Activated naive CD4-positive, alpha-beta T cell treated with anti-CD3 and anti-CD28 coated beads, Interleukin-2, amount 10 ng/mL, durations not matched to agents 7 days and 5 days (primary cell): ENCODE data around the gene ACP6.
A peak's percentile ranks its signal among the peaks of the same experiment; 100 is the strongest.
"Not testable (repeated sequence)": the region's sequence is repeated elsewhere in the genome, so short reads cannot be mapped to it uniquely, and the experiment has no call there.

Source experiments
- CTCF ChIA-PET: fragments of 350-600 bp; sonication (Branson Sonifier 250); formaldehyde crosslinking; loops from one replicate; lab custom pipeline; 2021; ENCODE audit warnings: antibody characterized with exemption; lab: Charles Lee
- DNase-seq: peaks from one replicate; pipeline ENCODE4 v3.0.0-alpha.2; 2020
- H3K27ac Mint-ChIP-seq: one replicate; pipeline ENCODE4 v1.8.0; 2021; ENCODE audit warnings: mild to moderate bottlenecking, moderate library complexity, mixed read lengths
- H3K27me3 Mint-ChIP-seq: one replicate; pipeline ENCODE4 v1.8.0; 2021; ENCODE audit warnings: mild to moderate bottlenecking, mixed read lengths
- H3K36me3 Mint-ChIP-seq: one replicate; pipeline ENCODE4 v1.8.0; 2021; ENCODE audit warnings: mixed read lengths
- H3K4me1 Mint-ChIP-seq: one replicate; pipeline ENCODE4 v1.8.0; 2021; ENCODE audit warnings: mixed read lengths
- H3K4me3 Mint-ChIP-seq: one replicate; pipeline ENCODE4 v1.8.0; 2021; ENCODE audit warnings: mild to moderate bottlenecking, moderate library complexity, mixed read lengths
- H3K9me3 Mint-ChIP-seq: one replicate; pipeline ENCODE4 v1.8.0; 2021; ENCODE audit warnings: mixed read lengths

Gene ACP6

GRCh38 chr1:147670319-147671001 lies at the start of gene ACP6:
TSS of gene ACP6 (minus strand) at chr1:147670524. CDS start at chr1:147670048, 476 bp downstream.
- H3K4me3 Mint-ChIP-seq: peak within 1 kb of the TSS; percentile 95
- peak within 1 kb of the TSS; percentile 89 for H3K27ac Mint-ChIP-seq
- CTCF ChIA-PET: interaction anchor here (1.0 to 1.1 kb wide), 2 partner anchors 16 to 27 kb away, joined by 3 to 4 read pairs; no protein-coding TSS in a partner anchor
- H3K4me1 Mint-ChIP-seq: peaks cover 22% of the 10 kb centered on the region
- peaks cover 2% of the 10 kb centered on the region for H3K36me3 Mint-ChIP-seq
- H3K9me3 Mint-ChIP-seq: no peaks in the 10 kb centered on the region
- peak; percentile 96 for DNase-seq
- H3K27me3 Mint-ChIP-seq: peaks cover 25% of the 10 kb centered on the region

GRCh38 chr1:147719711-147720225 lies 49.4 kb upstream of the ACP6 start:
- Mint-ChIP-seq H3K4me1 (peaks cover 13% of the 10 kb centered on the region), H3K36me3 (no peaks in the 10 kb centered on the region), H3K27ac (no peak overlapping the region), H3K9me3 (peaks cover 6% of the 10 kb centered on the region), H3K27me3 (peaks cover 28% of the 10 kb centered on the region), H3K4me3 (no peak overlapping the region)
- CTCF ChIA-PET: no interaction called here
- no peak for DNase-seq

DNA sequence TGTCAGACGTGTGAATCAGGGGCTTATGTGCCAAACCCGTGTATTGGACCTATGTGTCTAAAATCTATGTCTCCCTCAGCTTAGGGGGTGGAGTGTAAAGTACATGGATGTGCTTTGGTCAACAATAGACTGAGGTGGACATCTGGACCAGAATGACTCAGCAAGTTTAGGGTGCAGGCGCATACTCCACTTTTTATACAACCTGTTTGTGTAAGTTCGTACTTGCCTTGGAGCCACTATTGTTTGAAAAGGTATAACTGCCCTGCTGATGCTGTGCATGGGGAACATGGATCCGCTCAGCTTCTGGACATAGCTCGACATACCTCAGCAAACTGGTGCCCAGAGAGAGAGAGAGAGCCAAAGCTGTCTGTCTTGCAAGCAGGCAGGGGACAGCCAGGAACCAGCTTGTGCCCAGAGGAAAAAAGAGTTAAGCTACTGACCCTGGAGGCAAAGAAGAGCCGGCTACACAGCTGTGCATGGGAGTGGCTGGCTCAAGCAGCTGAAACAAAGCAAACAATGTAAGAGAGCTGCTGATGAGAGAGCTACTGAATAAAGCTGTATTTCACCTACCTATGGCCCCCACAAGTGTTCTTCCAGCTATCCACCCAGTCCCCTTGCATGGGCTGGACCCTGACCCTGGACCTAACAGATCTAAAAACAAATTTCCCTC lies 48.8 kb upstream of the ACP6 start:
- H3K4me1 Mint-ChIP-seq: peaks cover 13% of the 10 kb centered on the region
- DNase-seq: no peak
- CTCF ChIA-PET: no interaction called here
- no peaks in the 10 kb centered on the region for H3K36me3 Mint-ChIP-seq
- H3K4me3 Mint-ChIP-seq: no peak overlapping the region
- peaks cover 6% of the 10 kb centered on the region for H3K9me3 Mint-ChIP-seq
- no peak overlapping the region for H3K27ac Mint-ChIP-seq
- peaks cover 34% of the 10 kb centered on the region for H3K27me3 Mint-ChIP-seq

- Mint-ChIP-seq H3K36me3 (no peaks in the 10 kb centered on the region), H3K4me1 (peaks cover 13% of the 10 kb centered on the region), H3K4me3 (no peak overlapping the region), H3K27ac (no peak overlapping the region), H3K27me3 (peaks cover 26% of the 10 kb centered on the region), H3K9me3 (peaks cover 6% of the 10 kb centered on the region)
- CTCF ChIA-PET: interaction anchor here (1.4 kb wide), 1 partner anchor 14 kb away, joined by 3 read pairs; no protein-coding TSS in a partner anchor
- DNase-seq: no peak
These were observed 47.4 kb upstream of the ACP6 start for GRCh38 chr1:147717706-147718097.

DNA sequence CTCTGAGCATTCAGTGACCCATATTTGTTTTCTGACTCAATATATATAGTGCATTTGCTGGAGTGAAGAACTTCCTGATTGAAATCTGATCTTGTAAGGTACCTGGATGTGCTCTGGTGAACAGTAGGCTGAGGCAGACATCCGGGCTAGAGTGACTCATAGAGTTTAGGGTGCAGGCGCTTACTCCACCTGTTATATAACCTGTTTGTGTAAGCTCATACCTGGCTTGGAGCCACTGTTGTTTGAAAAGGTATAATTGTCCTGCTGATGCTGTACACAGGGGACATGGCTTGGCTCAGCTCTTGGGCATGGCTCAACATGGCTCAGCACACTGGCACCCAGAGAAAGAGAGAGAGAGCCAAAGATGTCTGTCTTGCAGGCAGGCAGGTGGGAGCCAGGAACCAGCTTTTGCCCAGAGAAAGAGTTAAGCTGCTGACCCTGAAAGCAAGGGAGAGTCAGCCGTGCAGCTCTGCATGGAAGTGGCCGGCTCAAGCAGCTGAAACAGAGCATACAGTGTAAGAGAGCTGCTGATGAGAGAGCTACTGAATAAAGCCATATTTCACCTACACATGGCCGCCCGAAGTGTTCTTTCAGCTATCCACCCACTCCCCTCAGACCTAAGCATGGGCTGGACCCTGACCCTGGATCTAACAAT lies 46.9 kb upstream of the ACP6 start:
- peak overlapping the region; percentile 62 for H3K27ac Mint-ChIP-seq
- CTCF ChIA-PET: interaction anchor here (1.4 kb wide), 1 partner anchor 13 kb away, joined by 3 read pairs; no protein-coding TSS in a partner anchor
- no peak overlapping the region for H3K4me3 Mint-ChIP-seq
- DNase-seq: no peak
- peaks cover 27% of the 10 kb centered on the region for H3K27me3 Mint-ChIP-seq
- H3K9me3 Mint-ChIP-seq: peaks cover 6% of the 10 kb centered on the region
- peaks cover 13% of the 10 kb centered on the region for H3K4me1 Mint-ChIP-seq
- no peaks in the 10 kb centered on the region for H3K36me3 Mint-ChIP-seq

DNA sequence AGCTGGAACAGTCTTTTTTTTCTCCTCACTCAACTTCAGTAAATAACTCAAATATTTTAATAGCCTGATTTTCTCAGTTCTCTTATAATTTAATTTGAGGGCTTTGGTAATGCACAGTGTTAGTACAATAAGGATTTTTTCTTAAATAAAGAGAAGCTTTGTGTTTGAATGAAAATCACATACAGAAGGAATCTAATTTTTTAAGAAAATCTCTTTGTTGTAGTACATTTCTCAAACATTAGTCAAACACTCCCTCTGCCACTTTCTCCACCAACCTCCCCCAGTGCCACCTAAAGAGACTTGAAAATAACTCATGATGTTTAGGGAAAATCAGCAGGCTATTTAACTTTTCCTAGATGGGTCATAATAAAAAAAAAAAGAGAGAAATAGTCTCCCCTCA lies 42.3 kb upstream of the ACP6 start:
- no peak overlapping the region for H3K27ac Mint-ChIP-seq
- no peak for DNase-seq
- CTCF ChIA-PET: no interaction called here
- H3K36me3 Mint-ChIP-seq: no peaks in the 10 kb centered on the region
- H3K4me1 Mint-ChIP-seq: peaks cover 7% of the 10 kb centered on the region
- H3K4me3 Mint-ChIP-seq: no peak overlapping the region
- H3K9me3 Mint-ChIP-seq: no peaks in the 10 kb centered on the region
- H3K27me3 Mint-ChIP-seq: peaks cover 39% of the 10 kb centered on the region

DNA sequence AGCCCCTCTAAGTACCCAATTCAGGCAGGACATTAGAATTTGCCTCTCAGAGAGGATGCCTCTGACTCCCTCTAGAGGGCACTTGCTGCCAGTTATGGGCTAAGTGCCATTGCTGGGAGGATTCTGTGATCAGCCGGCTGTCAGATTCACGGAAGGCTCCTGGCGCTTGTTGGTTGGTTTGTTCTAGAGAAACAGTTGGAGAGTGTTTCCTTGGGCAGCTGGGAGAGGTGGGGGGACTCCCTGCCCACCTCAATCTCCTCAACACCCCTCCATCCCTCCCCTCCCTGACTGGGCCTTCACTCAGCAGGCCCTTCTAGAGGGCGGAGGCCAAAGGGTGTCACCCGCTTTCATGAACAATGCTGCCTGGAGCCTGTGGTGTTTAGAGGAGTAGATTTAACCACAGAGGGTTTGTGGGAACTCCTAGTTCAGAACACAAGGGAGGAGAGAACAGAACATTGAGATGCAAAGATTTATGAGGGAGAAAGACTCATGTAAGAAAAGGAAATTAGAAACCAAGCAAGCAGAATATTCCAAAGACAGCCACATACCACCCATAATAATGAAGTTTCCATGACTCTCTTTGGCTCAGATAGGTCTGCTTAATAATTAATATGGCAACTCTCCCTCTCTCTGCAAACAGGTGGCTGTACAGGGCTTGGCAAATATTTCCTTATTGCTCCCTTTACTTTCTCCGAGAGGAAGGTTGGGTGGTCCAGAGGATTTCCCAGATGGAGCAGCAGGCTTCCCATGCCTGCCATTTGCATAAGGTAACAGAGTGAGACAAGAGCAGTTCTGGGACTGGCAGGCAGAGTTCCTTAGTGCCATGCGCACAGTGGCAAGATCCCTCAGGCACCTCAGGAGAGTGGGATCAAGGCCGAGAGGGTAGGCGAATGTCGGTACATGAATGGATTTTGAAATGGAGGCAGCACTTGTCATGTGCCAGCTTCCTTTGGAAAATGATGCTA lies 30.0 kb upstream of the ACP6 start:
- H3K36me3 Mint-ChIP-seq: no peaks in the 10 kb centered on the region
- H3K27ac Mint-ChIP-seq: no peak overlapping the region
- peaks cover 21% of the 10 kb centered on the region for H3K27me3 Mint-ChIP-seq
- H3K4me3 Mint-ChIP-seq: no peak overlapping the region
- peak; percentile 75 for DNase-seq
- H3K4me1 Mint-ChIP-seq: peaks cover 11% of the 10 kb centered on the region
- no peaks in the 10 kb centered on the region for H3K9me3 Mint-ChIP-seq
- CTCF ChIA-PET: interaction anchor here (0.9 to 2.3 kb wide), 4 partner anchors 9 to 207 kb away, joined by 3 to 8 read pairs (median 6); no protein-coding TSS in a partner anchor

GRCh38 chr1:147699686-147700041 lies 29.3 kb upstream of the ACP6 start:
- no peak for DNase-seq
- Mint-ChIP-seq H3K4me1 (peaks cover 11% of the 10 kb centered on the region), H3K36me3 (no peaks in the 10 kb centered on the region), H3K4me3 (no peak overlapping the region), H3K9me3 (no peaks in the 10 kb centered on the region), H3K27me3 (peaks cover 27% of the 10 kb centered on the region), H3K27ac (no peak overlapping the region)
- CTCF ChIA-PET: interaction anchor here (0.9 to 1.0 kb wide), 2 partner anchors 113 to 205 kb away, joined by 3 read pairs; no protein-coding TSS in a partner anchor

DNA sequence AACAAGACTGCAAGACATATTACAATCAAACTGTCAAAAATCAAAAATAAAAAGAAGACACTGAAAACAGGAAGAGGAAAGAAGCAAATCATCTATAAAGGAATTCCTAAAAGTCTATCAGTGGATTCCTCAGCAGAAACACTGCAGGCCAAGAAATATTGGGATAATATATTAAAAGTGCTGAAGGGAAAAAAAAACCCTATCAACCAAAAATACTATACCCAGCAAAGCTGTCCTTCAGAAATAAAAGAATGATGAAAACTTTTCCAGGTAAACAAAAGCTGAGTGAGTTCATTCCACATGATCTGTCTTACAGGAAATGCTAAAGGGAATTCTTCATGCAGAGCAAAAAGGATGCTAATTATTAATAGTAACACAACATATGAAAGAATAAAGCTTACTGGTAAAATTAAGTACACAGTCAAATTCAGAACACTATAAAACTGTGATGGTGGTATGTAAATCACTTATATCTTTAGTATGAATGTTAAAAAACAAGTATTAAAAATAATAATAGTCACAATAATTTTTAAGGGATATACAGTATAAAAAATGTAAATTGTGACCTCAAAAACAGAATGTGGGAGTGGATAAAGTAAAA lies 12.9 kb upstream of the ACP6 start:
- CTCF ChIA-PET: no interaction called here
- DNase-seq: no peak
- Mint-ChIP-seq H3K9me3 (peaks cover 26% of the 10 kb centered on the region), H3K4me1 (no peaks in the 10 kb centered on the region), H3K27ac (no peak overlapping the region), H3K27me3 (peaks cover 8% of the 10 kb centered on the region), H3K36me3 (no peaks in the 10 kb centered on the region), H3K4me3 (no peak overlapping the region)

DNA sequence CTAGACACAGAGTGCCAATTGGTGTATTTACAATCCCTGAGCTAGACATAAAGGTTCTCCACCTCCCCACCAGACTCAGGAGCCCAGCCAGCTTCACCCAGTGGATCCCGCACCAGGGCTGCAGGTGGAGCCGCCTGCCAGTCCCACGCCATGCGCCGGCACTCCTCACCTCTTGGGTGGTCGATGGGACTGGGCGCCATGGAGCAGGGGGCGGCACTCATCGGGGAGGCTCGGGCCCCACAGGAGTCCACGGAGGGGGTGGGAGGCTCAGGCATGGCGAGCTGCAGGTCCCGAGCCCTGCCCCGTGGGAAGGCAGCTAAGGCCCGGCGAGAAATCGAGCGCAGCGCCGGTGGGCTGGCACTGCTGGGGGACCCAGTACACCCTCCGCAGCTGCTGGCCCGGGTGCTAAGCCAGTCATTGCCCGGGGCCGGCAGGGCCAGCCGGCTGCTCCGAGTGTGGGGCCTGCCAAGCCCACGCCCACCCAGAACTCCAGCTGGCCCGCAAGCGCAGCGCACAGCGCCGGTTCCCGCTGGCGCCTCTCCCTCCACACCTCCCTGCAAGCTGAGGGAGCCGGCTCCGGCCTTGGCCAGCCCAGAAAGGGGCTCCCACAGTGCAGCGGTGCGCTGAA lies 10.4 kb upstream of the ACP6 start:
- H3K4me1 Mint-ChIP-seq, H3K4me3 Mint-ChIP-seq, H3K27ac Mint-ChIP-seq, CTCF ChIA-PET, H3K36me3 Mint-ChIP-seq, H3K27me3 Mint-ChIP-seq, DNase-seq: not testable (repeated sequence)
- peaks cover 37% of the 10 kb centered on the region for H3K9me3 Mint-ChIP-seq

- H3K27ac Mint-ChIP-seq, H3K4me1 Mint-ChIP-seq, CTCF ChIA-PET, H3K4me3 Mint-ChIP-seq, DNase-seq, H3K36me3 Mint-ChIP-seq: not testable (repeated sequence)
- H3K9me3 Mint-ChIP-seq: peaks cover 33% of the 10 kb centered on the region
- peaks cover 25% of the 10 kb centered on the region for H3K27me3 Mint-ChIP-seq
These were observed 7.4 kb upstream of the ACP6 start for GRCh38 chr1:147677681-147678080.

GRCh38 chr1:147676311-147677085 lies 6.2 kb upstream of the ACP6 start:
- Mint-ChIP-seq H3K9me3 (peaks cover 28% of the 10 kb centered on the region), H3K36me3 (no peaks in the 10 kb centered on the region), H3K27me3 (peaks cover 28% of the 10 kb centered on the region), H3K27ac (no peak overlapping the region), H3K4me3 (no peak overlapping the region), H3K4me1 (no peaks in the 10 kb centered on the region)
- no peak for DNase-seq
- CTCF ChIA-PET: no interaction called here
